Ovary (tissue), 3 donors: ENCODE data around the gene PAN2.

Experiments
- CTCF ChIP-seq, 3 donors: fragments of 450-650 bp in 2 of 3; fragments of 200-600 bp in 1 of 3; IDR thresholded peaks; one replicate each; pipeline versions ENCODE4 v1.5.1 to v1.8.0; 2016 to 2022; ENCODE audit warnings: antibody characterized with exemption in 3 of 3, mild to moderate bottlenecking in 1 of 3
- EP300 ChIP-seq: sonication (generic); formaldehyde crosslinking; IDR thresholded peaks from one replicate; pipeline ENCODE4 v1.6.1; 2017; ENCODE audit warnings: antibody characterized with exemption
- POLR2A ChIP-seq: fragments of 450-650 bp; IDR thresholded peaks from one replicate; pipeline ENCODE4 v1.6.1; 2017; ENCODE audit warnings: antibody characterized with exemption, mild to moderate bottlenecking, moderate library complexity
- donor health status: DM: no; HTN: no; CAD: no.

GRCh38 chr12:56333197-56333678 is 562 bp downstream of the PAN2 start:
- no peak for TF ChIP-seq CTCF (IDR thresholded peaks at IDR 0.05)
- no peak for TF ChIP-seq POLR2A
- no peak for TF ChIP-seq EP300
